Keratinocyte (primary cell): ENCODE data around the gene SAMD13. TPM values are rescaled to one million over a fixed set of nuclear protein-coding genes. Genes with fewer than 3 reads are reported as not detected.
A peak's percentile ranks its signal among the peaks of the same experiment; 100 is the strongest.

Source experiments
- DNase-seq: peaks from one replicate; pipeline ENCODE4 v3.0.0-alpha.2; 2011; ENCODE audit warnings: low read depth, missing footprints, low spot score
- FAIRE-seq: peaks from 2 replicates; lab custom pipeline; 2011; peaks lifted over from hg19 to GRCh38; lab: Jason Lieb, UNC
- H2AFZ ChIP-seq: 2 replicates; pipeline ENCODE4 v1.6.0; 2012; ENCODE audit warnings: low read length, control low read depth, inconsistent platforms; ENCODE audit not compliant: control insufficient read depth
- H3K27ac ChIP-seq: 2 replicates; pipeline ENCODE4 v1.5.1; 2011; ENCODE audit warnings: low read length; ENCODE audit not compliant: control insufficient read depth, insufficient read depth
- H3K27me3 ChIP-seq: 3 replicates; pipeline ENCODE4 v1.6.0; 2011; ENCODE audit warnings: low read length; ENCODE audit not compliant: control insufficient read depth, insufficient read depth; ENCODE audit errors: extremely low read depth
- H3K36me3 ChIP-seq, 2 experiments: 2 replicates in 1 of 2; 3 replicates in 1 of 2; pipeline ENCODE4 v1.5.1; 2011; ENCODE audit warnings: low read length in 2 of 2, mild to moderate bottlenecking in 1 of 2; ENCODE audit not compliant: control insufficient read depth in 2 of 2, insufficient read depth in 2 of 2; ENCODE audit errors: extremely low read depth in 1 of 2
- H3K4me1 ChIP-seq: 3 replicates; pipeline ENCODE4 v1.5.1; 2011; ENCODE audit warnings: low read length; ENCODE audit not compliant: control insufficient read depth, insufficient read depth; ENCODE audit errors: extremely low read depth
- H3K4me2 ChIP-seq: 3 replicates; pipeline ENCODE4 v1.6.0; 2011; ENCODE audit warnings: low read depth, low read length; ENCODE audit not compliant: control insufficient read depth, insufficient read depth; ENCODE audit errors: extremely low read depth
- H3K4me3 ChIP-seq, 3 experiments: fragments of 200-600 bp in 1 of 3; sonication (generic) in 1 of 3; 2 replicates in 2 of 3; 3 replicates in 1 of 3; pipeline ENCODE4 v1.5.1; 2011 to 2016; ENCODE audit warnings: low read length in 3 of 3, mild to moderate bottlenecking in 3 of 3, control low read depth in 2 of 3, inconsistent platforms in 1 of 3, low read depth in 1 of 3, mixed read lengths in 1 of 3, mixed run types in 1 of 3, moderate library complexity in 1 of 3; ENCODE audit not compliant: control insufficient read depth in 2 of 3, insufficient read depth in 2 of 3; ENCODE audit errors: extremely low read depth in 1 of 3
- H3K79me2 ChIP-seq: 2 replicates; pipeline ENCODE4 v1.6.0; 2012; ENCODE audit warnings: low read length; ENCODE audit not compliant: control insufficient read depth, insufficient read depth
- H3K9ac ChIP-seq: 3 replicates; pipeline ENCODE4 v1.6.0; 2011; ENCODE audit warnings: low read length; ENCODE audit not compliant: control insufficient read depth, insufficient read depth; ENCODE audit errors: extremely low read depth
- H3K9me1 ChIP-seq: 3 replicates; pipeline ENCODE4 v1.6.0; 2011; ENCODE audit warnings: low read length; ENCODE audit not compliant: control insufficient read depth, insufficient read depth; ENCODE audit errors: extremely low read depth
- H3K9me3 ChIP-seq: 2 replicates; pipeline ENCODE4 v1.5.1; 2012; ENCODE audit warnings: low read depth, low read length; ENCODE audit not compliant: control insufficient read depth
- H4K20me1 ChIP-seq: 3 replicates; pipeline ENCODE4 v1.6.0; 2011; ENCODE audit warnings: low read length; ENCODE audit not compliant: control insufficient read depth, insufficient read depth; ENCODE audit errors: extremely low read depth
- EZH2 ChIP-seq: IDR thresholded peaks from one replicate; pipeline ENCODE4 v1.6.1; 2012; ENCODE audit warnings: inconsistent platforms, mild to moderate bottlenecking, low read length, moderate library complexity
- dilution Hi-C: fragments of 300-500 bp; cut with MboI; formaldehyde crosslinking; loops from one replicate; pipeline ENCODE4 v1.7.0; 2020; ENCODE audit warnings: low sequenced_read_pairs; ENCODE audit not compliant: extremely low pct_ligation_motif_present
- polyA plus RNA-seq, 5 experiments: library from polyadenylated mRNA; depleted of rRNA in 3 of 5; stranded (reverse) in 3 of 5; stranded (forward) in 1 of 5; unstranded in 1 of 5; fragments of >200 nt; gene quantifications; 1 replicate in 1 of 5; 2 replicates in 3 of 5; 3 replicates in 1 of 5; pipeline versions ENCODE4 v1.2.1 to v1.2.3, GENCODE V29; 2011 to 2012; ENCODE audit warnings: missing spikeins in 2 of 5, low read depth in 1 of 5, low replicate concordance in 1 of 5
- TF ChIP-seq, protein P1 (sequence below), 3 experiments: IDR thresholded peaks in 1 of 3; conservative IDR thresholded peaks in 1 of 3; optimal IDR thresholded peaks in 1 of 3; 2 replicates in 2 of 3; 3 replicates in 1 of 3; pipeline versions ENCODE3 to v1.5.1; 2011; ENCODE audit warnings: low read length in 3 of 3, mild to moderate bottlenecking in 3 of 3, moderate library complexity in 2 of 3, control low read depth in 1 of 3, inconsistent platforms in 1 of 3; ENCODE audit not compliant: insufficient read depth in 2 of 3; ENCODE audit errors: extremely low read depth in 1 of 3

The SAMD13 gene
- polyA plus RNA-seq, 1 donor (not counting 4 experiments of a cell fraction or from before 2014, with no cell fraction given), result 0.75 TPM

DNA sequence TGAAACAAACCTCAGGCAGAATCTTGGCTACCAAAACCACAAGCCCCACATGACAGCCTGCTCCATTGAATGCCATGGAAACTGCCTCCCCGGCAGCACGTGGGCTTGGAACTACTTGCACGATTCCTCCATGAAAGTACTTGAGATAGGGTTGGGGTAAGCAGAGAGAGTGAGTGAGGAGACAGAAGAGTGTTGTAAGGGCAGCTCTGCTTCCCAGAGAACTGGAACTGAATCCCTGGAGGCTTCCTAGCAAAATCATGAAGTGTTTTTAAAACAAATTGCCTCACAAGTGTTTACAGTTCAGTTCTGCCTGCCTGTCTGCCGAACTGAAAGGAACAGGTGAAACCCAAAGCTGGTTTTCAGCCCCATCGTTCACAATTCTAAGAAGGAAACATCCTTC, 61.5 kb downstream of the SAMD13 start:
- no peak overlapping the region for H3K9ac ChIP-seq
- no peak overlapping the region for H3K27ac ChIP-seq
- no peaks in the 10 kb centered on the region for H3K27me3 ChIP-seq
- no peak for TF ChIP-seq EZH2
- TF ChIP-seq, protein P1, sequence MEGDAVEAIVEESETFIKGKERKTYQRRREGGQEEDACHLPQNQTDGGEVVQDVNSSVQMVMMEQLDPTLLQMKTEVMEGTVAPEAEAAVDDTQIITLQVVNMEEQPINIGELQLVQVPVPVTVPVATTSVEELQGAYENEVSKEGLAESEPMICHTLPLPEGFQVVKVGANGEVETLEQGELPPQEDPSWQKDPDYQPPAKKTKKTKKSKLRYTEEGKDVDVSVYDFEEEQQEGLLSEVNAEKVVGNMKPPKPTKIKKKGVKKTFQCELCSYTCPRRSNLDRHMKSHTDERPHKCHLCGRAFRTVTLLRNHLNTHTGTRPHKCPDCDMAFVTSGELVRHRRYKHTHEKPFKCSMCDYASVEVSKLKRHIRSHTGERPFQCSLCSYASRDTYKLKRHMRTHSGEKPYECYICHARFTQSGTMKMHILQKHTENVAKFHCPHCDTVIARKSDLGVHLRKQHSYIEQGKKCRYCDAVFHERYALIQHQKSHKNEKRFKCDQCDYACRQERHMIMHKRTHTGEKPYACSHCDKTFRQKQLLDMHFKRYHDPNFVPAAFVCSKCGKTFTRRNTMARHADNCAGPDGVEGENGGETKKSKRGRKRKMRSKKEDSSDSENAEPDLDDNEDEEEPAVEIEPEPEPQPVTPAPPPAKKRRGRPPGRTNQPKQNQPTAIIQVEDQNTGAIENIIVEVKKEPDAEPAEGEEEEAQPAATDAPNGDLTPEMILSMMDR (optimal IDR thresholded peaks at IDR 0.05 in 1 of 3, IDR thresholded peaks at IDR 0.05 in 1 of 3, conservative IDR thresholded peaks at IDR 0.05 in 1 of 3; ENCODE audit: extremely low read depth in 1 of 3, insufficient read depth in 2 of 3, low read length in 3 of 3), result no peak
- dilution Hi-C loops, result no loop called here
- FAIRE-seq (no peak), DNase-seq (no peak)
- no peaks in the 10 kb centered on the region for H3K9me3 ChIP-seq
- no peaks in the 10 kb centered on the region for H3K36me3 ChIP-seq
- no peaks in the 10 kb centered on the region for H3K79me2 ChIP-seq
- H3K4me2 ChIP-seq, result no peak overlapping the region
- no peak overlapping the region for H3K4me3 ChIP-seq
- H2AFZ ChIP-seq, result no peak overlapping the region
- peaks cover 28% of the 10 kb centered on the region for H3K4me1 ChIP-seq
- H3K9me1 ChIP-seq, result no peaks in the 10 kb centered on the region
- no peaks in the 10 kb centered on the region for H4K20me1 ChIP-seq

DNA sequence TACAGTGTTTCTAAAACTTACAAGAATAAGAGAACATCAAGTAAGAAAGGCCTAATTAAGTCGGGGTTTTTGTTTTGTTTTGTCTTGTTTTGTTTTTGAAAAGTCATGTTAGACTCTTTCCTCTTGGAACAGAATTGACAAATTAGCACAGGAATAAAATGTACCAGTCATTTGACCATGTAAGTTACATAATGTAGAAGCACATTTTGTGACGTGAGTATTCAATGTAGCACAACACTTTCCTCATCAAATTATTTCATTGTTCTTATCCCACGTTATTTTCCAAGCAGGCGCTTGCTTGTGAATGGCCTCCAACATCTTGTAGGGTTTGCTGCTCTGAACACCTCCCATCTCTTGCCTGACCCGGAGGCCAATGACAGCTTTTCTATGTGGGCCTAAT, 62.1 kb downstream of the SAMD13 start:
- Histone ChIP-seq H3K9me3 (no peaks in the 10 kb centered on the region), H2AFZ (no peak overlapping the region), H3K27me3 (no peaks in the 10 kb centered on the region), H3K36me3 (no peaks in the 10 kb centered on the region), H3K4me2 (no peak overlapping the region), H3K4me3 (no peak overlapping the region), H3K9me1 (no peaks in the 10 kb centered on the region), H4K20me1 (no peaks in the 10 kb centered on the region), H3K79me2 (no peaks in the 10 kb centered on the region), H3K4me1 (peaks cover 28% of the 10 kb centered on the region), H3K27ac (no peak overlapping the region), H3K9ac (no peak overlapping the region)
- TF ChIP-seq, protein P1 (optimal IDR thresholded peaks at IDR 0.05 in 1 of 3, IDR thresholded peaks at IDR 0.05 in 1 of 3, conservative IDR thresholded peaks at IDR 0.05 in 1 of 3; ENCODE audit: extremely low read depth in 1 of 3, insufficient read depth in 2 of 3, low read length in 3 of 3), result no peak
- TF ChIP-seq EZH2, result no peak
- dilution Hi-C loops, result no loop called here
- FAIRE-seq (peak; percentile 20), DNase-seq (no peak)
